NB4 (cell line): ENCODE results near the gene TMEM238L.

Experiments
- CTCF ChIP-seq: IDR thresholded peaks from one replicate; pipeline ENCODE4 v1.5.1; 2012; ENCODE audit warnings: low read depth, low read length
- POLR2A ChIP-seq: IDR thresholded peaks from 2 replicates; pipeline ENCODE4 v1.6.1; 2011; ENCODE audit warnings: mild to moderate bottlenecking; ENCODE audit not compliant: insufficient read length; ENCODE audit errors: extremely low read depth

GRCh38 chr17:10771148-10771547 lies 32.8 kb downstream of the TMEM238L start:
- no peak for TF ChIP-seq CTCF
- no peak for TF ChIP-seq POLR2A
